Trophoblast cell (in vitro differentiated cells and primary cell): ENCODE results near the gene RAB3B.

Source experiments
- DNase-seq, 2 donors: peaks; one replicate each; pipeline ENCODE4 v3.0.0-alpha.2; 2016
- H2AFZ ChIP-seq: 2 replicates; pipeline ENCODE4 v1.6.1; 2013; ENCODE audit warnings: low read length, moderate library complexity, mild to moderate bottlenecking; ENCODE audit not compliant: insufficient read depth, poor library complexity
- H2AK5ac ChIP-seq: 2 replicates; pipeline ENCODE4 v1.6.1; 2013; ENCODE audit warnings: mild to moderate bottlenecking, low read length
- H2BK120ac ChIP-seq: 2 replicates; pipeline ENCODE4 v1.6.1; 2013; ENCODE audit warnings: low read length, mild to moderate bottlenecking, moderate library complexity; ENCODE audit not compliant: insufficient read depth, poor library complexity
- H2BK12ac ChIP-seq: 2 replicates; pipeline ENCODE4 v1.6.1; 2013; ENCODE audit warnings: mild to moderate bottlenecking, low read length, moderate library complexity
- H2BK5ac ChIP-seq: 2 replicates; pipeline ENCODE4 v1.6.1; 2013; ENCODE audit warnings: low read length, low read depth, moderate library complexity, mild to moderate bottlenecking; ENCODE audit not compliant: poor library complexity
- H3K14ac ChIP-seq: 2 replicates; pipeline ENCODE4 v1.6.1; 2013; ENCODE audit warnings: mild to moderate bottlenecking, low read length
- H3K18ac ChIP-seq: 2 replicates; pipeline ENCODE4 v1.6.1; 2013; ENCODE audit warnings: mild to moderate bottlenecking, low read length
- H3K23ac ChIP-seq: 2 replicates; pipeline ENCODE4 v1.6.1; 2013; ENCODE audit warnings: low read length
- H3K27ac ChIP-seq: 2 replicates; pipeline ENCODE4 v1.5.1; 2013; ENCODE audit warnings: low read depth, mild to moderate bottlenecking, inconsistent platforms, low read length, moderate library complexity
- H3K27me3 ChIP-seq: 2 replicates; pipeline ENCODE4 v1.6.1; 2013; ENCODE audit warnings: inconsistent platforms, mild to moderate bottlenecking, low read length, moderate library complexity; ENCODE audit not compliant: insufficient read depth
- H3K36me3 ChIP-seq, 2 experiments: 1 replicate in 1 of 2; 2 replicates in 1 of 2; pipeline ENCODE4 v1.6.1; 2013; ENCODE audit warnings: low read length in 2 of 2, mild to moderate bottlenecking in 2 of 2, moderate library complexity in 1 of 2; ENCODE audit not compliant: insufficient read depth in 2 of 2, control insufficient read depth in 1 of 2
- H3K4ac ChIP-seq: 2 replicates; pipeline ENCODE4 v1.6.1; 2013; ENCODE audit warnings: low read depth, mild to moderate bottlenecking, low read length, moderate library complexity
- H3K4me1 ChIP-seq, 2 experiments: 1 replicate in 1 of 2; 2 replicates in 1 of 2; pipeline ENCODE4 v1.6.1; 2013; ENCODE audit warnings: low read length in 2 of 2, mild to moderate bottlenecking in 2 of 2, moderate library complexity in 1 of 2; ENCODE audit not compliant: insufficient read depth in 2 of 2, control insufficient read depth in 1 of 2
- H3K4me2 ChIP-seq: 2 replicates; pipeline ENCODE4 v1.6.1; 2013; ENCODE audit warnings: inconsistent platforms, mild to moderate bottlenecking, low read length, moderate library complexity
- H3K4me3 ChIP-seq: 2 replicates; pipeline ENCODE4 v1.5.1; 2013; ENCODE audit warnings: mild to moderate bottlenecking, low read depth, low read length, inconsistent platforms
- H3K79me1 ChIP-seq: one replicate; pipeline ENCODE4 v1.6.1; 2013; ENCODE audit warnings: low read length
- H3K79me2 ChIP-seq: 2 replicates; pipeline ENCODE4 v1.6.1; 2013; ENCODE audit warnings: low read length, mild to moderate bottlenecking; ENCODE audit not compliant: control insufficient read depth, insufficient read depth, poor library complexity
- H3K9ac ChIP-seq: 2 replicates; pipeline ENCODE4 v1.6.1; 2013; ENCODE audit warnings: mild to moderate bottlenecking, low read length
- H3K9me3 ChIP-seq: 2 replicates; pipeline ENCODE4 v1.6.1; 2013; ENCODE audit warnings: low read depth, mild to moderate bottlenecking, control low read depth, inconsistent platforms, low read length; ENCODE audit not compliant: insufficient read depth
- H4K12ac ChIP-seq: 2 replicates; pipeline ENCODE4 v1.6.1; 2013; ENCODE audit warnings: low read depth, mild to moderate bottlenecking, low read length, moderate library complexity
- H4K8ac ChIP-seq: 2 replicates; pipeline ENCODE4 v1.6.1; 2013; ENCODE audit warnings: low read depth, mild to moderate bottlenecking, low read length, moderate library complexity
- H4K91ac ChIP-seq: one replicate; pipeline ENCODE4 v1.6.1; 2013; ENCODE audit warnings: low read depth, mild to moderate bottlenecking, low read length, moderate library complexity
- WGBS: extraction: QIAGEN DNeasy Blood & Tissue Kit; methylation state at CpG from one replicate; pipeline ENCODE4 v1.1.7; 2013; ENCODE audit warnings: missing lambda C conversion rate; ENCODE audit not compliant: insufficient read length, insufficient coverage; ENCODE audit errors: extremely low coverage; 5-methylcytosine and 5-hydroxymethylcytosine counted together

RAB3B gene

DNA sequence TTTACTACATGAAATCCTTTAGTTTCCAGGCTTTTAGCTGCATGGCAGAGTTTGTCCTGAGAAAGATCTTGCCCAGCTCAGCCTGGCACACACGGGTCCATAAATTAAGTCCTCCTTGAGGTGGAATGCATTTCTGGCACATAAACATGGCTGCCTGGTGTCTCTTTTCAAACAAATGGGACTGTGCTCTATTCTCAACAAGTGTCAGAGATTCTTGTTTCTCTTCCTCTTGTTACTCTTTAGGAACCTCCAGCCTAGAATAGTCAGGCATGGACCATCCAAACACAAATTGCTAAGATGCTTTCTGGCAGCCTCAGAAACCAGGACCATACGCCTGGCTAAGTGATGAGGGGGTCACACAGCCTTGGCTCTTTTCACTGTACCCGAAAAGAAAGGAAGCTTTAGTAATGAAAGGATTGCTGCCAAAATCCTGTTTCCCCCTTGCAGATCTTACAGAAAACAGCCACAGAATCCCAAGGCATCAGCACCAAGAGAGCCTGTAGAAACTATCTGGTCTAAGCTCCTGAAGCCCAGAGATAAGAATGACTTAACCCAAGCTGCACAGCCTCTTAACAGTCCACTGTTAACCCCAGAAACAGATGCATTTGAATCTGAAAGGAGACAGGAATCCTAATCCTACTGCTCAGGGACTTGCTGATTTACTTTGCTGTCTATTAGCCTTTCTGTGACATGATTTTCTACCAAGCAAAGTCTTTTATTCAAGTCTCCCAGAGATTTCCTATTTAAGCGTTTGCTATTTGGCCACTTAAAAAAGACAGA is 80.1 kb downstream of the RAB3B start:
- Histone ChIP-seq H2BK120ac (no peak overlapping the region), H3K79me1 (no peaks in the 10 kb centered on the region), H3K27me3 (no peaks in the 10 kb centered on the region), H2BK12ac (no peak overlapping the region), H3K23ac (no peak overlapping the region), H3K4me2 (no peak overlapping the region), H3K18ac (no peak overlapping the region), H3K9ac (no peak overlapping the region), H3K4me3 (no peak overlapping the region), H3K4ac (no peak overlapping the region), H3K36me3 (no peaks in the 10 kb centered on the region), H4K8ac (no peak overlapping the region), H4K91ac (no peak overlapping the region), H3K14ac (no peak overlapping the region), H3K9me3 (no peaks in the 10 kb centered on the region), H3K27ac (no peak overlapping the region), H3K79me2 (no peaks in the 10 kb centered on the region), H2AK5ac (no peak overlapping the region), H2BK5ac (no peak overlapping the region), H4K12ac (no peak overlapping the region), H2AFZ (no peak overlapping the region), H3K4me1 (no peaks in the 10 kb centered on the region)
- no CpG with 5 or more reads among the region's 4 CpGs for WGBS
- DNase-seq: no peak

DNA sequence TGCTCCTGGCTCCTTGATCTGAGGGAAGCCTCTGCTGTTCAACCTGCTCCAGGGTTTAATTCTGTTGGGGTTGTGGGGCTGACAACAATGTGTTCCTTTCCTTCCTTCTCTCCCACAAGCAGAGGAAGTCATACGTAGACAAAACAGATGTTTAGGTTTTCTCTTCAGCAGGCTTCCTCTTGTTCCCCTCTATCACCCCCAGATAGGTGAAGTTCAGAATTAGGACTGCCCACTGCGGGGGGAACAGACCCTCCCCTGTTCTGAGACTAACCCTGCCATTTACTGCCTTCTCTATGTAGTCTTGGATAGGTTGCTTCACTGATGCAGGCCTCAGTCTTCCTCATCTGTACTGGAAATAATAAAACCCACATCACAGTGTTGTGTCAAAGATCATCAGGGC is 82.0 kb downstream of the RAB3B start:
- Histone ChIP-seq H3K27ac (no peak overlapping the region), H3K36me3 (no peaks in the 10 kb centered on the region), H4K12ac (no peak overlapping the region), H3K23ac (no peak overlapping the region), H3K9me3 (no peaks in the 10 kb centered on the region), H3K9ac (no peak overlapping the region), H2BK120ac (no peak overlapping the region), H3K14ac (no peak overlapping the region), H2AFZ (no peak overlapping the region), H3K79me1 (no peaks in the 10 kb centered on the region), H3K4ac (no peak overlapping the region), H2BK5ac (no peak overlapping the region), H2AK5ac (no peak overlapping the region), H3K4me1 (no peaks in the 10 kb centered on the region), H3K18ac (no peak overlapping the region), H4K91ac (no peak overlapping the region), H2BK12ac (no peak overlapping the region), H3K79me2 (no peaks in the 10 kb centered on the region), H4K8ac (no peak overlapping the region), H3K4me2 (no peak overlapping the region), H3K27me3 (no peaks in the 10 kb centered on the region), H3K4me3 (no peak overlapping the region)
- WGBS: no CpG with 5 or more reads among the region's 2 CpGs
- DNase-seq: no peak

DNA sequence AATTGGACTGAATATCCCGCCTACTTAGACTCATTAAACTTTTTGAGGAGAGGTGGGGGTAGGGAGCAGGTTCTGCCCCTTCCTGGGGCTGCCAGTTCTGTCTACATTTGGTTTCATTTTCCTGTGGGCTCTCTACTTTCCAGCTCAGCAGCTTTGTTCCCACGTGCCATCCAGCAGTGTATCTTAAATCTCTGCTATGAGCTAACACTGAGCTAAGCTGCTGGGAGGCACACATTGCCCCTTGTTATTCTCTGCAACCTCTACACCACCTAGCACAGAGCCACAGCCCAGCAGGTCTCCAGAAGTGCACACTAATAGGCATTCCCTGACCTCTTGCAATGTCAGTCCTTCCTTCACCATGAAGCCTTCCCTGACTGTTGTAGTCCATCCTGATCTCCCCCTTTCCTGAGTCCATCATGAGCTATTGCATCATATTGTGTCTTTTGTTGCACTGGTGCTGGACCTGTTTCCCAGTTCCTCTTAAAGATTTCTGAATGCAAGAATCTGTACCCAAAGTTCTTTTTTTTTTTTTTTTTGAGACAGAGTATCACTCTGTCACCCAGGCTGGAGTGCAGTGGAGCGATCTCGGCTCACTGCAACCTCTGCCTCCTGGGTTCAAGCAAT is 83.3 kb downstream of the RAB3B start:
- Histone ChIP-seq H3K14ac (no peak overlapping the region), H2BK120ac (no peak overlapping the region), H3K9me3 (no peaks in the 10 kb centered on the region), H3K4me1 (no peaks in the 10 kb centered on the region), H3K4me3 (no peak overlapping the region), H3K4me2 (no peak overlapping the region), H4K91ac (no peak overlapping the region), H3K79me2 (no peaks in the 10 kb centered on the region), H3K18ac (no peak overlapping the region), H3K4ac (no peak overlapping the region), H3K9ac (no peak overlapping the region), H2BK5ac (no peak overlapping the region), H4K12ac (no peak overlapping the region), H4K8ac (no peak overlapping the region), H2BK12ac (no peak overlapping the region), H2AFZ (no peak overlapping the region), H3K27me3 (no peaks in the 10 kb centered on the region), H3K27ac (no peak overlapping the region), H3K79me1 (no peaks in the 10 kb centered on the region), H3K36me3 (no peaks in the 10 kb centered on the region), H3K23ac (no peak overlapping the region), H2AK5ac (no peak overlapping the region)
- DNase-seq: no peak
- no CpG with 5 or more reads among the region's 4 CpGs for WGBS

- no peaks in the 10 kb centered on the region for H3K36me3 ChIP-seq
- no peak overlapping the region for H4K8ac ChIP-seq
- no peak overlapping the region for H4K91ac ChIP-seq
- H2AK5ac ChIP-seq: no peak overlapping the region
- no peak overlapping the region for H3K23ac ChIP-seq
- no peak overlapping the region for H4K12ac ChIP-seq
- WGBS: no CpG with 5 or more reads among the region's 4 CpGs
- H3K9ac ChIP-seq: no peak overlapping the region
- H3K79me1 ChIP-seq: no peaks in the 10 kb centered on the region
- no peaks in the 10 kb centered on the region for H3K9me3 ChIP-seq
- H2AFZ ChIP-seq: no peak overlapping the region
- H3K4me3 ChIP-seq: no peak overlapping the region
- H3K79me2 ChIP-seq: no peaks in the 10 kb centered on the region
- H3K14ac ChIP-seq: no peak overlapping the region
- H3K4me2 ChIP-seq: no peak overlapping the region
- H2BK12ac ChIP-seq: no peak overlapping the region
- DNase-seq: no peak
- no peaks in the 10 kb centered on the region for H3K27me3 ChIP-seq
- no peak overlapping the region for H2BK120ac ChIP-seq
- H3K27ac ChIP-seq: no peak overlapping the region
- H3K18ac ChIP-seq: no peak overlapping the region
- H2BK5ac ChIP-seq: no peak overlapping the region
- H3K4me1 ChIP-seq: no peaks in the 10 kb centered on the region
- H3K4ac ChIP-seq: no peak overlapping the region
Measured at GRCh38 chr1:51906306-51907078, 84.0 kb downstream of the RAB3B start.
